PFSK-1 (cell line): ENCODE measurements around the gene SIAH1.

Source experiments
- FOXP2 ChIP-seq: optimal IDR thresholded peaks from 2 replicates; pipeline ENCODE3; 2011; ENCODE audit warnings: borderline replicate concordance, control low read depth, inconsistent platforms; ENCODE audit not compliant: insufficient read depth; ENCODE audit errors: extremely low read length, extremely low read depth
- POLR2AphosphoS5 ChIP-seq: IDR thresholded peaks from 2 replicates; pipeline ENCODE4 v1.6.1; 2012; ENCODE audit warnings: low read depth, mild to moderate bottlenecking, control low read depth, low read length, moderate library complexity
- SIN3A ChIP-seq: IDR thresholded peaks from 2 replicates; pipeline ENCODE4 v1.6.1; 2012; ENCODE audit warnings: mild to moderate bottlenecking, low read length, moderate library complexity, borderline replicate concordance; ENCODE audit not compliant: insufficient read depth
- TAF1 ChIP-seq: IDR thresholded peaks from 2 replicates; pipeline ENCODE4 v1.6.1; 2012; ENCODE audit warnings: low read length, control low read depth, borderline replicate concordance; ENCODE audit not compliant: insufficient read depth
- TF ChIP-seq, protein P1 (sequence below), 2 experiments: IDR thresholded peaks; 2 replicates each; pipeline versions ENCODE4 v1.6.1 to v1.8.0; 2011 to 2012; ENCODE audit warnings: low read depth in 2 of 2, low read length in 2 of 2, control low read depth in 1 of 2, inconsistent platforms in 1 of 2, mild to moderate bottlenecking in 1 of 2, moderate library complexity in 1 of 2; ENCODE audit not compliant: insufficient read depth in 1 of 2

The SIAH1 gene

DNA sequence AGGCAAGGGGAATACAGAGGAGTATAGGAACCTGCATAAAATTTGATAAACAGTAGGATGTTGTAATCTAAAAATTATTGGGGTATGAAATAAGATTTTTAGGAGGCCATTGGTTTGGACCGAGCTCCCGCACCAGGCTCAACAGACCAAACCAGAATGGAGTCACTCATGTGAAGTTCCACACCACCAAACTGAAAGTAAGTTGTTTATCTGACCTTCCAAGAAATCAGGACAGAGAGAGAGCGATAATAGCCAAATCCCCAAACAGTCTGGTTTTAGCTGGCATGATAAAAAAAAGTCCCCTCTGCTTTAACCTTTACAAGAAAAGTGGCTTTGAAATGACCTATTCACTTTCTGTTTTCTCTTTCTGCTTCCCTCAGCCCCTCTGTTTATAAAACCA lies 45.7 kb upstream of the SIAH1 start:
- TF ChIP-seq TAF1: no peak
- no peak for TF ChIP-seq FOXP2
- TF ChIP-seq, protein P1, sequence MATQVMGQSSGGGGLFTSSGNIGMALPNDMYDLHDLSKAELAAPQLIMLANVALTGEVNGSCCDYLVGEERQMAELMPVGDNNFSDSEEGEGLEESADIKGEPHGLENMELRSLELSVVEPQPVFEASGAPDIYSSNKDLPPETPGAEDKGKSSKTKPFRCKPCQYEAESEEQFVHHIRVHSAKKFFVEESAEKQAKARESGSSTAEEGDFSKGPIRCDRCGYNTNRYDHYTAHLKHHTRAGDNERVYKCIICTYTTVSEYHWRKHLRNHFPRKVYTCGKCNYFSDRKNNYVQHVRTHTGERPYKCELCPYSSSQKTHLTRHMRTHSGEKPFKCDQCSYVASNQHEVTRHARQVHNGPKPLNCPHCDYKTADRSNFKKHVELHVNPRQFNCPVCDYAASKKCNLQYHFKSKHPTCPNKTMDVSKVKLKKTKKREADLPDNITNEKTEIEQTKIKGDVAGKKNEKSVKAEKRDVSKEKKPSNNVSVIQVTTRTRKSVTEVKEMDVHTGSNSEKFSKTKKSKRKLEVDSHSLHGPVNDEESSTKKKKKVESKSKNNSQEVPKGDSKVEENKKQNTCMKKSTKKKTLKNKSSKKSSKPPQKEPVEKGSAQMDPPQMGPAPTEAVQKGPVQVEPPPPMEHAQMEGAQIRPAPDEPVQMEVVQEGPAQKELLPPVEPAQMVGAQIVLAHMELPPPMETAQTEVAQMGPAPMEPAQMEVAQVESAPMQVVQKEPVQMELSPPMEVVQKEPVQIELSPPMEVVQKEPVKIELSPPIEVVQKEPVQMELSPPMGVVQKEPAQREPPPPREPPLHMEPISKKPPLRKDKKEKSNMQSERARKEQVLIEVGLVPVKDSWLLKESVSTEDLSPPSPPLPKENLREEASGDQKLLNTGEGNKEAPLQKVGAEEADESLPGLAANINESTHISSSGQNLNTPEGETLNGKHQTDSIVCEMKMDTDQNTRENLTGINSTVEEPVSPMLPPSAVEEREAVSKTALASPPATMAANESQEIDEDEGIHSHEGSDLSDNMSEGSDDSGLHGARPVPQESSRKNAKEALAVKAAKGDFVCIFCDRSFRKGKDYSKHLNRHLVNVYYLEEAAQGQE (IDR thresholded peaks at IDR 0.05; ENCODE audit: insufficient read depth in 1 of 2, low read depth in 2 of 2, low read length in 2 of 2): no peak
- TF ChIP-seq SIN3A: no peak
- TF ChIP-seq POLR2AphosphoS5: no peak

DNA sequence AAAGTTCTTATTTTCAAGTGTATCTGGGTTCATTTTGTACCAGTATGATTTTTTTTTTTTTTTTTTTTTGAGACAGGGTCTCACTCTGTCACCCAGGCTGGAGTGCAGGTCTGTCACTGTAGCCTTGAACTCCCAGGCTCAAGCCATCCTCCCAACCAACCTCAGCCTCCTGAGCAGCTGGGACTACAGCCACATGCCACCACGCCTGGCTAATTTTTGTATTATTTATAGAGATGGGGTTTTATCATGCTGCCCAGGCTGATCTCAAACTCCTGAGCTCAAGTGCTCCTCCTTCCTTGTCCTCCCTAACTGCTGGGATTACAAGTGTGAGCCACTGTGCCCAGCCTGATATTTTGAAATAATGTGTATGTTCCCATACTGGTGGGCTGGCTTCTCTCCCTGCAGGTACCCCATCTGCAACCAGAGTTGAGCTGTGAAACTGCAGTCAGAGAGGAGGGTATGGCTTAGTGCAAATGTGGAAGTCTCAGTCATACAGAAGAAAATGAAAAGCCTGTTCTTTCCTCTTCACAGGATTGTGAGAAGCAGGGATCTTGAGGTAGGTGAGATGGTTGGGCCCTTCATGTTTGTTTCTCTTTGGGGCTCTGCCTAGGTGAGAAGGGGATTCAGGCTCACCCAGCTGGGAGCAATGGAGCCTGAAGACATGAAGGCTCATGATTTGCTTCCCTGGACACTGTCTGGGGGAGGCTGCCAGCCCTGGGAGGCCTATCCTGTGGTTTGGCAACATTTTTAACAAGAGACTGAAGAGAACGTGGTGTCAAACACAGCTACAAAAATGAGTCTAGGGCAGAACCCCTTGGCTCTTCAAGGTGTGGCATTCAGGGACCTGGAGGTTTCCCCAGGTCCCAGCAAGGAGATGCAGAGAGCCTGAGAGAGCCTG lies 41.3 kb upstream of the SIAH1 start:
- TF ChIP-seq, protein P1 (IDR thresholded peaks at IDR 0.05; ENCODE audit: insufficient read depth in 1 of 2, low read depth in 2 of 2, low read length in 2 of 2): no peak
- TF ChIP-seq TAF1: no peak
- no peak for TF ChIP-seq POLR2AphosphoS5
- TF ChIP-seq SIN3A: no peak
- no peak for TF ChIP-seq FOXP2

DNA sequence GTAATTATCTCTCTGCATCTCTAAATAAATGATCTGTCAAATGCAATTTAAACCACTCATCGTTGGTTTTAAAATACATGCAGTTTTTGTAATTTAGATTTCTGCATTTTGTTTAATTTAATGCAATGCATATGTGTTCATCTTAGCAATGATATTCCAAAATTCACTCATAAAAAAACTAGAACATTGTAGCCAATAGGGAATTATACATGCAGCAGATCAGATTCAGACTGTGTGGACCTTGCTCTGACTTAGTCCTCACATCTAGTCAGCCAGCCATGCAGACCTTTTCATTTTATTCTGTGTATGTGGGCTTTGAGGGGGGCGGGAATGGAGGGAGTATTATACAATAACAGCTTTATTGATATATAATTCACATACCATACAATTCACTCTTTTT lies 37.3 kb upstream of the SIAH1 start:
- TF ChIP-seq POLR2AphosphoS5: no peak
- TF ChIP-seq TAF1: no peak
- TF ChIP-seq SIN3A: no peak
- TF ChIP-seq FOXP2: no peak
- TF ChIP-seq, protein P1 (IDR thresholded peaks at IDR 0.05; ENCODE audit: insufficient read depth in 1 of 2, low read depth in 2 of 2, low read length in 2 of 2): no peak

DNA sequence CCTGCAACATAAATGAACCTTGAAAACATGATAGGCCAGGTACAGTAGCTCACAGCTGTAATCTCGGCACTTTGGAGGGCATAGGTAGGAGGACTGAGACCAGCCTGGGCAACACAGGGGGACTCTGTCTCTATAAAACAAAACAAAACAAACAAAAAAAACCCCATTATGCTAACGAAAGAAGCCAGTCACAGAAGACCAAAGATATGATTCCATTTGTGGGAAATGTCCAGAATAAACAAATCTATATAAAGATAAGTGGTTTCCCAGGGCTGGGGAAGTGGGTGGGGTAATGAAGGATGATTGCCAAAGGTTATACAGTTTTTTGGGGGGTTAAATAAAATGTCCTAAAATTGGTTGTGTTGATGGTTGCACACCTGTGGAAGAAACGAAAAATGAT lies 36.5 kb upstream of the SIAH1 start:
- TF ChIP-seq, protein P1 (IDR thresholded peaks at IDR 0.05; ENCODE audit: insufficient read depth in 1 of 2, low read depth in 2 of 2, low read length in 2 of 2): no peak
- TF ChIP-seq TAF1 (no peak), SIN3A (no peak), FOXP2 (no peak)
